ENCODE measurements around the gene OSBPL8.

- TF ChIP-seq CTCF (IDR thresholded peaks at IDR 0.05; ENCODE audit: low read length) (no peak), EZH2 (IDR thresholded peaks at IDR 0.05; ENCODE audit: borderline replicate concordance, low read length) (no peak)
Measured at GRCh38 chr12:76464631-76465166, 94.9 kb downstream of the OSBPL8 start.
